H1 (cell line): ENCODE measurements around the gene SLC27A1. TPM values are rescaled to one million over a fixed set of nuclear protein-coding genes. Genes with fewer than 3 reads are reported as not detected.

Source experiments
- CTCF ChIA-PET: fragments of 300-600 bp; sonication (Branson Sonifier 250); formaldehyde crosslinking; loops from one replicate; lab custom pipeline; 2021; ENCODE audit not compliant: partially characterized antibody; lab: Charles Lee
- POLR2A ChIA-PET: fragments of 300-600 bp; sonication (Branson Sonifier 250); formaldehyde crosslinking; loops from one replicate; lab custom pipeline; 2021; ENCODE audit warnings: inconsistent platforms; ENCODE audit not compliant: partially characterized antibody; lab: Charles Lee
- DNase-seq, 2 experiments: peaks; one replicate each; pipeline versions ENCODE4 v3.0.0 to v3.0.0-alpha.2; 2010 to 2022; ENCODE audit warnings: low spot score in 2 of 2, low read depth in 1 of 2, mixed read lengths in 1 of 2
- FAIRE-seq: peaks from 2 replicates; lab custom pipeline; 2011; peaks lifted over from hg19 to GRCh38; lab: Jason Lieb, UNC
- H2AFZ ChIP-seq: 2 replicates; pipeline ENCODE4 v1.8.1; 2012; ENCODE audit warnings: low read length, inconsistent platforms
- H2AK5ac ChIP-seq: 2 replicates; pipeline ENCODE4 v1.6.1; 2013; ENCODE audit warnings: low read depth, low read length
- H2BK120ac ChIP-seq: replicated peaks from 2 replicates; pipeline ENCODE3; 2013; ENCODE audit warnings: low read depth, low read length, inconsistent platforms
- H2BK12ac ChIP-seq: 2 replicates; pipeline ENCODE4 v1.6.1; 2013; ENCODE audit warnings: low read depth, low read length
- H2BK15ac ChIP-seq: 2 replicates; pipeline ENCODE4 v1.6.1; 2013; ENCODE audit warnings: low read length
- H2BK20ac ChIP-seq: 2 replicates; pipeline ENCODE4 v1.6.1; 2013; ENCODE audit warnings: low read length
- H2BK5ac ChIP-seq: 2 replicates; pipeline ENCODE4 v1.6.1; 2013; ENCODE audit warnings: low read depth, low read length
- H3K14ac ChIP-seq: 2 replicates; pipeline ENCODE4 v1.6.1; 2013; ENCODE audit warnings: inconsistent platforms; ENCODE audit not compliant: insufficient read length
- H3K18ac ChIP-seq: 2 replicates; pipeline ENCODE4 v1.6.1; 2013; ENCODE audit warnings: low read length; ENCODE audit errors: extremely low read depth
- H3K23ac ChIP-seq: 2 replicates; pipeline ENCODE4 v1.6.1; 2013; ENCODE audit warnings: inconsistent platforms; ENCODE audit not compliant: insufficient read length
- H3K23me2 ChIP-seq: 2 replicates; pipeline ENCODE4 v1.6.1; 2013; ENCODE audit warnings: low read depth, low read length
- H3K27ac ChIP-seq: 2 replicates; pipeline ENCODE4 v1.6.1; 2011; ENCODE audit warnings: low read depth, low read length, inconsistent platforms
- H3K27me3 ChIP-seq, 4 experiments: replicated peaks in 1 of 4; 1 replicate in 1 of 4; 2 replicates in 3 of 4; pipeline versions ENCODE4 v1.6.1 to v1.8.1; 2011 to 2013; ENCODE audit warnings: low read length in 3 of 4, mild to moderate bottlenecking in 3 of 4, inconsistent platforms in 2 of 4, mixed read lengths in 2 of 4, moderate library complexity in 1 of 4; ENCODE audit not compliant: control insufficient read depth in 3 of 4, insufficient read depth in 3 of 4; ENCODE audit errors: extremely low read depth in 1 of 4
- H3K36me3 ChIP-seq, 4 experiments: 2 replicates each; pipeline versions ENCODE4 v1.6.1 to v1.8.1; 2011 to 2013; ENCODE audit warnings: mild to moderate bottlenecking in 4 of 4, low read length in 3 of 4, moderate library complexity in 2 of 4, control low read depth in 1 of 4, inconsistent platforms in 1 of 4; ENCODE audit not compliant: insufficient read depth in 4 of 4, control insufficient read depth in 2 of 4
- H3K4ac ChIP-seq: replicated peaks from 2 replicates; pipeline ENCODE3; 2013; ENCODE audit warnings: low read length, low read depth, mixed read lengths, inconsistent platforms; ENCODE audit not compliant: insufficient read length
- H3K4me1 ChIP-seq, 4 experiments: replicated peaks in 1 of 4; 1 replicate in 1 of 4; 2 replicates in 3 of 4; pipeline versions ENCODE4 v1.6.1 to v1.8.1; 2011 to 2013; ENCODE audit warnings: low read length in 3 of 4, inconsistent platforms in 2 of 4, mixed read lengths in 1 of 4; ENCODE audit not compliant: insufficient read depth in 4 of 4, control insufficient read depth in 3 of 4
- H3K4me2 ChIP-seq, 2 experiments: 2 replicates each; pipeline versions ENCODE4 v1.6.1 to v1.8.1; 2011 to 2013; ENCODE audit warnings: low read depth in 2 of 2, low read length in 2 of 2, control low read depth in 1 of 2, inconsistent platforms in 1 of 2, mild to moderate bottlenecking in 1 of 2; ENCODE audit not compliant: insufficient read depth in 1 of 2
- H3K4me3 ChIP-seq, 4 experiments: fragments of 200-600, 300-600 bp in 1 of 4; sonication (generic), shearing (Covaris generic), sonication (Bioruptor Twin) in 1 of 4; 2 replicates each; pipeline versions ENCODE4 v1.5.1 to v1.8.1; 2011 to 2016; ENCODE audit warnings: low read length in 4 of 4, low read depth in 3 of 4, control low read depth in 2 of 4, inconsistent platforms in 2 of 4, mild to moderate bottlenecking in 2 of 4, mixed read lengths in 1 of 4, moderate library complexity in 1 of 4; ENCODE audit not compliant: insufficient read depth in 2 of 4; ENCODE audit errors: extremely low read depth in 1 of 4
- H3K56ac ChIP-seq: replicated peaks from 2 replicates; pipeline ENCODE3; 2013; ENCODE audit warnings: low read depth, mild to moderate bottlenecking, mixed read lengths, low read length, inconsistent platforms; ENCODE audit not compliant: insufficient read length
- H3K79me1 ChIP-seq: 2 replicates; pipeline ENCODE4 v1.6.1; 2013; ENCODE audit warnings: low read depth, low read length, control low read depth
- H3K79me2 ChIP-seq, 2 experiments: 2 replicates each; pipeline versions ENCODE4 v1.6.1 to v1.8.1; 2012 to 2013; ENCODE audit warnings: low read length in 2 of 2, mild to moderate bottlenecking in 2 of 2, inconsistent platforms in 1 of 2; ENCODE audit not compliant: insufficient read depth in 2 of 2, control insufficient read depth in 1 of 2
- H3K9ac ChIP-seq, 4 experiments: replicated peaks in 1 of 4; 1 replicate in 1 of 4; 2 replicates in 3 of 4; pipeline versions ENCODE4 v1.6.1 to v1.8.1; 2011 to 2013; ENCODE audit warnings: low read depth in 3 of 4, low read length in 3 of 4, control low read depth in 2 of 4, mild to moderate bottlenecking in 2 of 4, moderate library complexity in 2 of 4, inconsistent platforms in 1 of 4; ENCODE audit errors: extremely low read depth in 1 of 4
- H3K9me3 ChIP-seq, 2 experiments: 2 replicates each; pipeline versions ENCODE4 v1.6.1 to v1.8.1; 2012 to 2013; ENCODE audit warnings: mild to moderate bottlenecking in 2 of 2, moderate library complexity in 2 of 2, control low read depth in 1 of 2, inconsistent platforms in 1 of 2, low read depth in 1 of 2, low read length in 1 of 2, mixed read lengths in 1 of 2; ENCODE audit not compliant: insufficient read depth in 2 of 2
- H4K20me1 ChIP-seq, 2 experiments: replicated peaks in 1 of 2; 2 replicates each; pipeline versions ENCODE3 to v1.8.1; 2011 to 2013; ENCODE audit warnings: inconsistent platforms in 2 of 2, low read length in 2 of 2, mild to moderate bottlenecking in 1 of 2; ENCODE audit not compliant: insufficient read depth in 2 of 2, control insufficient read depth in 1 of 2
- H4K5ac ChIP-seq: 2 replicates; pipeline ENCODE4 v1.6.1; 2013; ENCODE audit warnings: low read length, low read depth, mixed read lengths, inconsistent platforms; ENCODE audit not compliant: insufficient read length
- H4K8ac ChIP-seq: 2 replicates; pipeline ENCODE4 v1.8.0; 2013; ENCODE audit warnings: mild to moderate bottlenecking, moderate library complexity, low read length, inconsistent platforms; ENCODE audit not compliant: insufficient read depth; ENCODE audit errors: extremely low read depth
- H4K91ac ChIP-seq: replicated peaks from 2 replicates; pipeline ENCODE3; 2013; ENCODE audit warnings: low read length, mixed read lengths, inconsistent platforms; ENCODE audit not compliant: insufficient read length
- BRCA1 ChIP-seq: IDR thresholded peaks from 2 replicates; pipeline ENCODE4 v1.6.1; 2012; ENCODE audit warnings: low read depth, low read length, improper control_type of control experiment
- CBX5 ChIP-seq: fragments of 300-800, 300-1000 bp; sonication (generic); IDR thresholded peaks from 2 replicates; pipeline ENCODE4 v1.7.1; 2016; ENCODE audit warnings: antibody characterized with exemption, low read length, low read depth
- JUND ChIP-seq: IDR thresholded peaks from 2 replicates; pipeline ENCODE4 v1.6.1; 2011; ENCODE audit warnings: mild to moderate bottlenecking, improper control_type of control experiment, low read length
- KDM5A ChIP-seq: fragments of 200-600 bp; IDR thresholded peaks from 2 replicates; pipeline ENCODE4 v1.7.1; 2012; ENCODE audit warnings: mild to moderate bottlenecking, low read length, inconsistent platforms, mixed read lengths
- POU5F1 ChIP-seq: IDR thresholded peaks from 2 replicates; pipeline ENCODE4 v1.6.1; 2011; ENCODE audit warnings: low read depth, mild to moderate bottlenecking, low read length, moderate library complexity
- TAF7 ChIP-seq: optimal IDR thresholded peaks from 2 replicates; pipeline ENCODE3; 2011; ENCODE audit warnings: low read depth, mild to moderate bottlenecking, inconsistent platforms, low read length, moderate library complexity, borderline replicate concordance
- WGBS, 2 experiments: shearing (Covaris generic) in 1 of 2; methylation state at CpG; one replicate each; pipeline versions ENCODE4 v1.1.6 to v1.1.7; 2013 to 2015; ENCODE audit warnings: low lambda C conversion rate in 2 of 2, mixed read lengths in 2 of 2, inconsistent platforms in 1 of 2, low coverage in 1 of 2, missing lambda C conversion rate in 1 of 2; ENCODE audit not compliant: insufficient replicate concordance in 2 of 2, insufficient coverage in 1 of 2, insufficient read length in 1 of 2; ENCODE audit errors: extremely low coverage in 1 of 2, missing lambda C conversion rate in 1 of 2; 5-methylcytosine and 5-hydroxymethylcytosine counted together
- long read RNA-seq, 2 experiments: library from RNA in 1 of 2; library from capped mRNA in 1 of 2; stranded (forward); transcript quantifications; one replicate each; pipeline ENCODE4 v2.0.0, GENCODE V29; 2021; ENCODE audit warnings: inconsistent platforms in 1 of 2
- polyA minus RNA-seq, 3 experiments: library from RNA; depleted of rRNA, polyadenylated mRNA; stranded (reverse); fragments of >200 nt; gene quantifications; 1 replicate in 2 of 3; 2 replicates in 1 of 3; pipeline ENCODE4 v1.2.3, GENCODE V29; 2011
- polyA plus RNA-seq, 7 experiments: library from polyadenylated mRNA; depleted of rRNA in 3 of 7; stranded (reverse) in 5 of 7; unstranded in 2 of 7; fragments of >200 nt in 5 of 7; fragments of 200-250 nt in 2 of 7; gene quantifications; 1 replicate in 5 of 7; 2 replicates in 1 of 7; 4 replicates in 1 of 7; pipeline versions ENCODE4 v1.2.1 to v1.2.3, GENCODE V29; 2011 to 2013; ENCODE audit warnings: missing spikeins in 2 of 7, mixed read lengths in 2 of 7
- total RNA-seq: library from RNA; stranded (reverse); fragmentation: NEBNext Ultra II Directional; extraction: Animal tissue kit (Norgen Biotek cat#: 25700); gene quantifications from 2 replicates; pipeline ENCODE4 v1.2.1, GENCODE V29; 2021
- TF ChIP-seq, protein P1 (sequence below): IDR thresholded peaks from 2 replicates; pipeline ENCODE4 v1.6.1; 2012; ENCODE audit warnings: low read length, inconsistent platforms

SLC27A1 gene
- 7.3 and 7.5 TPM in 2 replicates for total RNA-seq
- polyA plus RNA-seq (2011; rRNA removed), result 9.1 and 12.2 TPM in 2 replicates
- polyA plus RNA-seq (2011; cell fraction: cytosol; rRNA removed), result 8.1 TPM
- polyA plus RNA-seq (2011; cell fraction: nucleus; rRNA removed), result 15.3 TPM
- 4.2 to 9.8 TPM (median 8.2 TPM) in 4 replicates for polyA plus RNA-seq (2012, experiment 1 of 2)
- polyA plus RNA-seq (2012, experiment 2 of 2), result 5.6 TPM
- polyA plus RNA-seq (2013, experiment 1 of 2), result 6.3 TPM
- polyA plus RNA-seq (2013, experiment 2 of 2), result 6.9 TPM
- polyA minus RNA-seq (2011; rRNA and poly(A)+ RNA removed), result 4.7 and 5.0 TPM in 2 replicates
- polyA minus RNA-seq (2011; cell fraction: cytosol; rRNA and poly(A)+ RNA removed), result 11.1 TPM
- 9.1 TPM for polyA minus RNA-seq (2011; cell fraction: nucleus; rRNA and poly(A)+ RNA removed)
- long read RNA-seq, experiment 1, partial matches to known transcripts, result 2 of 3 reads
- long read RNA-seq, experiment 1, other reads (novel, unspliced or antisense), result 1 of 3 reads
- long read RNA-seq, experiment 2, partial matches to known transcripts, result 1 of 1 reads
- long read RNA-seq, experiment 2, other reads (novel, unspliced or antisense), result 0 of 1 reads

GRCh38 chr19:17470068-17470841, at the start of gene SLC27A1:
Gene SLC27A1, plus strand, starts transcription at chr19:17470524. Its CDS starts 17 bp downstream, at chr19:17470541.
- DNase-seq (peak; percentile 96 to 97), FAIRE-seq (peak; percentile 58)
- POLR2A ChIA-PET, result interaction anchor here (0.5 to 2.4 kb wide), 11 partner anchors 10 to 136 kb away, joined by 3 to 11 read pairs (median 3); partner anchors contain the start of genes BST2 and PGLS
- Histone ChIP-seq H3K14ac (no peak within 1 kb of the TSS), H4K5ac (peak within 1 kb of the TSS; percentile 73), H2AFZ (peak within 1 kb of the TSS; percentile 100), H2BK15ac (peak within 1 kb of the TSS; percentile 90; the same call in 1 of the 2 replicates), H3K9me3 (no peaks in the 10 kb centered on the region), H2BK20ac (no peak within 1 kb of the TSS), H3K79me2 (no peaks in the 10 kb centered on the region; a peak in 1 of 4 replicates), H2AK5ac (no peak within 1 kb of the TSS), H3K23ac (no peak within 1 kb of the TSS), H2BK120ac (no peak within 1 kb of the TSS), H4K20me1 (no peaks in the 10 kb centered on the region), H3K4me2 (peak within 1 kb of the TSS; percentile 91 to 96), H2BK12ac (peak within 1 kb of the TSS; percentile 96; the same call in 1 of the 2 replicates), H3K4ac (no peak within 1 kb of the TSS), H3K27me3 (peaks cover 0 to 11% (median 5%) of the 10 kb centered on the region in 4 experiments; a peak in 3 of 7 replicates), H3K23me2 (peaks cover 16% of the 10 kb centered on the region; the same call in 1 of the 2 replicates), H3K79me1 (no peaks in the 10 kb centered on the region), H3K18ac (peak within 1 kb of the TSS; percentile 94; the same call in 1 of the 2 replicates), H2BK5ac (peak within 1 kb of the TSS; percentile 74; the same call in 1 of the 2 replicates), H3K27ac (no peak within 1 kb of the TSS), H3K9ac (no peak within 1 kb of the TSS; a peak in 2 of 7 replicates), H3K4me3 (peak within 1 kb of the TSS; percentile 70 to 84 (median 79)), H3K4me1 (peaks cover 0 to 20% (median 8%) of the 10 kb centered on the region in 4 experiments; a peak in 5 of 7 replicates), H3K56ac (no peak within 1 kb of the TSS), H4K91ac (peak within 1 kb of the TSS; percentile 65), H4K8ac (peak within 1 kb of the TSS; percentile 80), H3K36me3 (no peaks in the 10 kb centered on the region)
- CTCF ChIA-PET, result interaction anchor here (0.5 to 2.6 kb wide), 7 partner anchors 16 to 313 kb away, joined by 3 to 9 read pairs (median 3); no protein-coding TSS in a partner anchor
- 2% methylated on average over 28 of the region's 67 CpGs; no CpG with 5 or more reads in 1 of the 2 experiments for WGBS, 2 experiments
- no peak for TF ChIP-seq KDM5A
- TF ChIP-seq JUND, result no peak
- TF ChIP-seq, protein P1, sequence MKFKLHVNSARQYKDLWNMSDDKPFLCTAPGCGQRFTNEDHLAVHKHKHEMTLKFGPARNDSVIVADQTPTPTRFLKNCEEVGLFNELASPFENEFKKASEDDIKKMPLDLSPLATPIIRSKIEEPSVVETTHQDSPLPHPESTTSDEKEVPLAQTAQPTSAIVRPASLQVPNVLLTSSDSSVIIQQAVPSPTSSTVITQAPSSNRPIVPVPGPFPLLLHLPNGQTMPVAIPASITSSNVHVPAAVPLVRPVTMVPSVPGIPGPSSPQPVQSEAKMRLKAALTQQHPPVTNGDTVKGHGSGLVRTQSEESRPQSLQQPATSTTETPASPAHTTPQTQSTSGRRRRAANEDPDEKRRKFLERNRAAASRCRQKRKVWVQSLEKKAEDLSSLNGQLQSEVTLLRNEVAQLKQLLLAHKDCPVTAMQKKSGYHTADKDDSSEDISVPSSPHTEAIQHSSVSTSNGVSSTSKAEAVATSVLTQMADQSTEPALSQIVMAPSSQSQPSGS, result no peak
- no peak for TF ChIP-seq POU5F1
- TF ChIP-seq BRCA1, result no peak
- no peak for TF ChIP-seq TAF7
- TF ChIP-seq CBX5, result no peak
